GM12878 (cell line): ENCODE data around the gene FOXP1. TPM values are rescaled to one million over a fixed set of nuclear protein-coding genes. Genes with fewer than 3 reads are reported as not detected.

Source experiments
- ATAC-seq: fragments of 200-7000 bp; cut with Tn5 transposase; 3 replicates; pipeline ENCODE4 v1.9.1; 2020; ENCODE audit warnings: mild to moderate bottlenecking, moderate library complexity
- BruUV-seq: library from RNA; stranded (reverse); fragments of 400-500 nt; replicated peaks from 2 replicates; lab custom pipeline; 2021; lab: Mats Ljungman, UMichigan
- CTCF ChIA-PET: fragments of 300-600 bp; sonication (Branson Sonifier 250); formaldehyde crosslinking; extraction: SDS; loops from one replicate; lab custom pipeline; 2021; ENCODE audit warnings: inconsistent platforms; lab: Yijun Ruan, JAX
- POLR2A ChIA-PET: fragments of 350-600 bp; formaldehyde crosslinking; extraction: SDS; loops from one replicate; lab custom pipeline; 2021; ENCODE audit warnings: inconsistent platforms; lab: Charles Lee
- RAD21 ChIA-PET: fragments of 300-600 bp; sonication (Branson Sonifier 250); formaldehyde crosslinking; loops from one replicate; lab custom pipeline; 2023; ENCODE audit warnings: antibody characterized with exemption; ENCODE audit not compliant: unreplicated experiment; lab: Charles Lee
- SMC1A ChIA-PET: fragments of 300-600 bp; sonication (Branson Sonifier 250); formaldehyde crosslinking; loops from one replicate; lab custom pipeline; 2023; ENCODE audit not compliant: unreplicated experiment, uncharacterized antibody; lab: Charles Lee
- DNase-seq: peaks from one replicate; pipeline ENCODE4 v3.0.0-alpha.2; 2011; ENCODE audit warnings: low read depth, low spot score
- FAIRE-seq: peaks from 3 replicates; lab custom pipeline; 2011; peaks lifted over from hg19 to GRCh38; lab: Jason Lieb, UNC
- H2AFZ ChIP-seq: 2 replicates; pipeline ENCODE4 v1.6.0; 2011; ENCODE audit warnings: low read depth, low read length, control low read depth; ENCODE audit not compliant: control insufficient read depth
- H3K27ac ChIP-seq: 2 replicates; pipeline ENCODE4 v1.5.1; 2011; ENCODE audit warnings: control low read depth; ENCODE audit not compliant: control insufficient read depth, insufficient read depth
- H3K27me3 ChIP-seq, 2 experiments: replicated peaks in 1 of 2; 2 replicates each; pipeline versions ENCODE4 v1.6.0 to v1.6.1; 2011; ENCODE audit warnings: low read length in 1 of 2; ENCODE audit not compliant: control insufficient read depth in 2 of 2, insufficient read depth in 2 of 2
- H3K36me3 ChIP-seq, 2 experiments: 2 replicates each; pipeline ENCODE4 v1.5.1; 2011; ENCODE audit warnings: low read length in 1 of 2; ENCODE audit not compliant: control insufficient read depth in 2 of 2, insufficient read depth in 2 of 2
- H3K4me1 ChIP-seq: 2 replicates; pipeline ENCODE4 v1.6.1; 2011; ENCODE audit warnings: mild to moderate bottlenecking, low read length, moderate library complexity, mixed read lengths; ENCODE audit not compliant: control insufficient read depth, insufficient read depth
- H3K4me2 ChIP-seq: 2 replicates; pipeline ENCODE4 v1.6.0; 2011; ENCODE audit warnings: control low read depth; ENCODE audit not compliant: control insufficient read depth, insufficient read depth
- H3K4me3 ChIP-seq: fragments of 200-600 bp; sonication (generic); 2 replicates; pipeline ENCODE4 v1.5.1; 2016
- H3K79me2 ChIP-seq: 2 replicates; pipeline ENCODE4 v1.6.0; 2011; ENCODE audit warnings: low read length; ENCODE audit not compliant: control insufficient read depth, insufficient read depth
- H3K9ac ChIP-seq: 2 replicates; pipeline ENCODE4 v1.8.0; 2011; ENCODE audit warnings: low read length, control low read depth, mixed read lengths; ENCODE audit not compliant: control insufficient read depth, insufficient read depth
- H3K9me3 ChIP-seq: replicated peaks from 3 replicates; pipeline ENCODE4 v1.5.1; 2011; ENCODE audit warnings: mild to moderate bottlenecking, low read length; ENCODE audit not compliant: control insufficient read depth, insufficient read depth
- H4K20me1 ChIP-seq: 2 replicates; pipeline ENCODE4 v1.6.0; 2011; ENCODE audit not compliant: control insufficient read depth, insufficient read depth
- ATF7 ChIP-seq: fragments of 450-650 bp; IDR thresholded peaks from 2 replicates; pipeline ENCODE4 v1.6.1; 2016; ENCODE audit warnings: low read depth, mild to moderate bottlenecking
- BMI1 ChIP-seq: fragments of 450-650 bp; IDR thresholded peaks from 2 replicates; pipeline ENCODE4 v1.6.1; 2016; ENCODE audit warnings: mild to moderate bottlenecking, moderate library complexity, borderline replicate concordance
- CEBPB ChIP-seq, 2 experiments: fragments of 150-350 bp in 1 of 2; IDR thresholded peaks; 2 replicates each; pipeline ENCODE4 v1.6.1; 2012 to 2014; ENCODE audit warnings: low read depth in 2 of 2, low read length in 2 of 2, borderline replicate concordance in 1 of 2, inconsistent platforms in 1 of 2
- E2F8 ChIP-seq: fragments of 450-650 bp; IDR thresholded peaks from 2 replicates; pipeline ENCODE4 v1.6.1; 2018; ENCODE audit warnings: mild to moderate bottlenecking, low read depth, moderate library complexity; ENCODE audit not compliant: partially characterized antibody
- EED ChIP-seq: sonication (generic); IDR thresholded peaks from 2 replicates; pipeline ENCODE4 v1.6.1; 2016; ENCODE audit warnings: antibody characterized with exemption, low read depth
- EP300 ChIP-seq, 2 experiments: fragments of 150-350 bp in 1 of 2; IDR thresholded peaks; 2 replicates each; pipeline ENCODE4 v1.6.1; 2011 to 2012; ENCODE audit warnings: low read depth in 2 of 2, low read length in 2 of 2, borderline replicate concordance in 1 of 2, improper control_type of control experiment in 1 of 2, inconsistent platforms in 1 of 2; ENCODE audit not compliant: control insufficient read depth in 1 of 2
- EZH2 ChIP-seq: IDR thresholded peaks from 2 replicates; pipeline ENCODE4 v1.6.1; 2012; ENCODE audit warnings: low read depth, mild to moderate bottlenecking, control low read depth, inconsistent platforms, low read length, borderline replicate concordance; ENCODE audit not compliant: control insufficient read depth
- HCFC1 ChIP-seq: fragments of 150-350 bp; IDR thresholded peaks from 2 replicates; pipeline ENCODE4 v1.6.1; 2014; ENCODE audit warnings: low read length
- LARP7 ChIP-seq: fragments of 450-650 bp; IDR thresholded peaks from 2 replicates; pipeline ENCODE4 v1.6.1; 2017; ENCODE audit warnings: mild to moderate bottlenecking
- MLLT1 ChIP-seq: fragments of 450-650 bp; IDR thresholded peaks from 2 replicates; pipeline ENCODE4 v1.6.1; 2016; ENCODE audit warnings: mild to moderate bottlenecking
- PKNOX1 ChIP-seq: fragments of 450-650 bp; IDR thresholded peaks from 2 replicates; pipeline ENCODE4 v1.6.1; 2016; ENCODE audit warnings: mild to moderate bottlenecking
- RBBP5 ChIP-seq: fragments of 200-600 bp; sonication (generic); conservative IDR thresholded peaks from 2 replicates; pipeline ENCODE4 v1.6.1; 2016
- SIX5 ChIP-seq: IDR thresholded peaks from 2 replicates; pipeline ENCODE4 v1.6.1; 2011; ENCODE audit warnings: mild to moderate bottlenecking, low read depth, low read length, moderate library complexity; ENCODE audit not compliant: severe bottlenecking
- SRF ChIP-seq, 2 experiments: IDR thresholded peaks; 2 replicates each; pipeline ENCODE4 v1.6.1; 2011; ENCODE audit warnings: low read depth in 2 of 2, low read length in 2 of 2, mild to moderate bottlenecking in 1 of 2, moderate library complexity in 1 of 2
- TAF1 ChIP-seq: IDR thresholded peaks from 2 replicates; pipeline ENCODE4 v1.6.1; 2011; ENCODE audit warnings: mild to moderate bottlenecking, low read depth, low read length, borderline replicate concordance
- WRNIP1 ChIP-seq: IDR thresholded peaks from 2 replicates; pipeline ENCODE4 v1.6.1; 2011; ENCODE audit warnings: low read depth, low read length, improper control_type of control experiment, borderline replicate concordance
- WGBS: methylation state at CpG from one replicate; pipeline ENCODE4 v1.1.6; 2016; ENCODE audit warnings: low lambda C conversion rate; ENCODE audit not compliant: insufficient replicate concordance, insufficient coverage; ENCODE audit errors: missing lambda C conversion rate; 5-methylcytosine and 5-hydroxymethylcytosine counted together
- in situ Hi-C: fragments of 300-500 bp; cut with MboI; formaldehyde crosslinking; loops from 9 replicates; pipeline ENCODE4 v1.14.3; 2018; ENCODE audit warnings: mixed read lengths
- intact Hi-C: fragments of 100-400 bp; cut with micrococcal nuclease; formaldehyde crosslinking; loops from one replicate; pipeline ENCODE4 v1.14.2; 2022; ENCODE audit not compliant: unreplicated experiment
- polyA plus RNA-seq, 11 experiments: library from polyadenylated mRNA; depleted of rRNA in 4 of 11; unstranded in 6 of 11; stranded (reverse) in 5 of 11; fragments of >200 nt; fragmentation: Nextera tagmentation in 4 of 11; fragmentation: Illumina TruSeq in 1 of 11; extraction: Ambion mirVana in 4 of 11; extraction: Trizol in 1 of 11; gene quantifications; 1 replicate in 1 of 11; 2 replicates in 10 of 11; pipeline versions ENCODE4 v1.2.1 to v1.2.3, GENCODE V29; 2011 to 2016; ENCODE audit warnings: inconsistent platforms in 2 of 11, missing spikeins in 2 of 11, low read depth in 1 of 11
- total RNA-seq, 4 experiments: library from RNA; depleted of rRNA in 3 of 4; stranded (reverse); fragments of >200 nt in 3 of 4; fragmentation: Illumina TruSeq in 1 of 4; extraction: Trizol in 1 of 4; gene quantifications; 2 replicates each; pipeline versions ENCODE4 v1.2.1 to v1.2.3, GENCODE V29; 2013 to 2021

The FOXP1 gene
- total and polyA plus RNA-seq, 10 of the 15 experiments (the other 5 are each of a cell fraction or from before 2014, with no cell fraction given) = 0.05 to 1.6 (median 0.20) TPM; not detected in 1

- no peak overlapping the region for H3K9ac ChIP-seq
- H4K20me1 ChIP-seq = no peaks in the 10 kb centered on the region
- no peaks in the 10 kb centered on the region for H3K9me3 ChIP-seq
- ATAC-seq (no peak), DNase-seq (no peak), FAIRE-seq (no peak)
- H3K36me3 ChIP-seq = no peaks in the 10 kb centered on the region
- H3K4me3 ChIP-seq = no peak overlapping the region
- ChIA-PET RAD21 (no interaction called here), POLR2A (no interaction called here), CTCF (no interaction called here), SMC1A (interaction anchor here (0.9 kb wide), 1 partner anchor 13 kb away, joined by 3 read pairs; no protein-coding TSS in a partner anchor)
- in situ Hi-C loops = no loop called here
- H2AFZ ChIP-seq = no peak overlapping the region
- H3K4me1 ChIP-seq = no peaks in the 10 kb centered on the region
- intact Hi-C loops = no loop called here
- no peaks in the 10 kb centered on the region for H3K27me3 ChIP-seq
- BruUV-seq = no TSS peak
- TF ChIP-seq E2F8 (no peak), EZH2 (no peak), LARP7 (no peak), BMI1 (no peak), WRNIP1 (no peak), TAF1 (no peak), ATF7 (no peak), RBBP5 (no peak), EP300 (IDR thresholded peaks at IDR 0.05; ENCODE audit: borderline replicate concordance in 1 of 2, control insufficient read depth in 1 of 2, low read depth in 2 of 2, low read length in 2 of 2) (no peak), SIX5 (no peak), EED (no peak), CEBPB (IDR thresholded peaks at IDR 0.05; ENCODE audit: borderline replicate concordance in 1 of 2, low read depth in 2 of 2, low read length in 2 of 2) (no peak), HCFC1 (no peak), MLLT1 (no peak), SRF (IDR thresholded peaks at IDR 0.05; ENCODE audit: low read depth in 2 of 2, low read length in 2 of 2) (no peak), PKNOX1 (no peak)
- WGBS = 68% methylated on average over 4 of the region's 4 CpGs
- H3K79me2 ChIP-seq = no peaks in the 10 kb centered on the region
- H3K27ac ChIP-seq = no peak overlapping the region
- H3K4me2 ChIP-seq = no peak overlapping the region
Observed at GRCh38 chr3:71143493-71143892, 440.0 kb downstream of the FOXP1 start.
